ENCODE measurements around the gene SPECC1.

DNA sequence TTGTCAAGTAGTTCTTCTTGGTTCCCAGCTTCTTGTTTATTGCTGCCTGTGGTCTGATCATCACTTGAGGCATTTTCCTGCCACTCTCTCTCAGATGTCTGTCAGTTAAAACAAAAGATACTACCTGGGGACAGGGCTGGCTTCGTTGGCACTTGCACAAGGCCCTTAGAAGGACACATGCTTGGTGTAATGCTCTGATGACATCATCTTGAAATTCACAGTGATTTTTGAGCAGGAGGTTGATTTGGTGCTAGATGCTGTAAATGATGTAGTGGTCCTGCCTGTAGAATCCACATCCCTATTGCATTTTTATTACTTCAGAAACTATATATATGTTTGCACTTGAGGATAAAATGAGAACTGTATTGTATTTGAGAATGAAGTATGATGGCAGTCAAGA, 247.8 kb downstream of the SPECC1 start:
- no peak for TF ChIP-seq TEAD1 (CRISPR knock-in tag; IDR thresholded peaks at IDR 0.05)
- TF ChIP-seq, protein P1, sequence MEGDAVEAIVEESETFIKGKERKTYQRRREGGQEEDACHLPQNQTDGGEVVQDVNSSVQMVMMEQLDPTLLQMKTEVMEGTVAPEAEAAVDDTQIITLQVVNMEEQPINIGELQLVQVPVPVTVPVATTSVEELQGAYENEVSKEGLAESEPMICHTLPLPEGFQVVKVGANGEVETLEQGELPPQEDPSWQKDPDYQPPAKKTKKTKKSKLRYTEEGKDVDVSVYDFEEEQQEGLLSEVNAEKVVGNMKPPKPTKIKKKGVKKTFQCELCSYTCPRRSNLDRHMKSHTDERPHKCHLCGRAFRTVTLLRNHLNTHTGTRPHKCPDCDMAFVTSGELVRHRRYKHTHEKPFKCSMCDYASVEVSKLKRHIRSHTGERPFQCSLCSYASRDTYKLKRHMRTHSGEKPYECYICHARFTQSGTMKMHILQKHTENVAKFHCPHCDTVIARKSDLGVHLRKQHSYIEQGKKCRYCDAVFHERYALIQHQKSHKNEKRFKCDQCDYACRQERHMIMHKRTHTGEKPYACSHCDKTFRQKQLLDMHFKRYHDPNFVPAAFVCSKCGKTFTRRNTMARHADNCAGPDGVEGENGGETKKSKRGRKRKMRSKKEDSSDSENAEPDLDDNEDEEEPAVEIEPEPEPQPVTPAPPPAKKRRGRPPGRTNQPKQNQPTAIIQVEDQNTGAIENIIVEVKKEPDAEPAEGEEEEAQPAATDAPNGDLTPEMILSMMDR (IDR thresholded peaks at IDR 0.05) = no peak
- no peak for TF ChIP-seq IRF2 (CRISPR knock-in tag; IDR thresholded peaks at IDR 0.05; ENCODE audit: borderline replicate concordance, low read depth)
- no peak for TF ChIP-seq FOXK1 (CRISPR knock-in tag; IDR thresholded peaks at IDR 0.05)
- TF ChIP-seq, protein P2, sequence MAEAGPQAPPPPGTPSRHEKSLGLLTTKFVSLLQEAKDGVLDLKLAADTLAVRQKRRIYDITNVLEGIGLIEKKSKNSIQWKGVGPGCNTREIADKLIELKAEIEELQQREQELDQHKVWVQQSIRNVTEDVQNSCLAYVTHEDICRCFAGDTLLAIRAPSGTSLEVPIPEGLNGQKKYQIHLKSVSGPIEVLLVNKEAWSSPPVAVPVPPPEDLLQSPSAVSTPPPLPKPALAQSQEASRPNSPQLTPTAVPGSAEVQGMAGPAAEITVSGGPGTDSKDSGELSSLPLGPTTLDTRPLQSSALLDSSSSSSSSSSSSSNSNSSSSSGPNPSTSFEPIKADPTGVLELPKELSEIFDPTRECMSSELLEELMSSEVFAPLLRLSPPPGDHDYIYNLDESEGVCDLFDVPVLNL (CRISPR knock-in tag; IDR thresholded peaks at IDR 0.05; ENCODE audit: borderline replicate concordance, low read depth) = no peak
- TF ChIP-seq, protein P3, sequence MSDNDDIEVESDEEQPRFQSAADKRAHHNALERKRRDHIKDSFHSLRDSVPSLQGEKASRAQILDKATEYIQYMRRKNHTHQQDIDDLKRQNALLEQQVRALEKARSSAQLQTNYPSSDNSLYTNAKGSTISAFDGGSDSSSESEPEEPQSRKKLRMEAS (CRISPR knock-in tag; IDR thresholded peaks at IDR 0.05) = no peak
- TF ChIP-seq CREM (CRISPR knock-in tag; IDR thresholded peaks at IDR 0.05) = no peak
- TF ChIP-seq ZNF671 (CRISPR knock-in tag; IDR thresholded peaks at IDR 0.05) = no peak
- TF ChIP-seq JUN (CRISPR knock-in tag; IDR thresholded peaks at IDR 0.05) = no peak
- TF ChIP-seq CREB1 (CRISPR knock-in tag; IDR thresholded peaks at IDR 0.05) = no peak
- no peak for TF ChIP-seq OVOL2 (CRISPR knock-in tag; IDR thresholded peaks at IDR 0.05; ENCODE audit: borderline replicate concordance)
- TF ChIP-seq, protein P4, sequence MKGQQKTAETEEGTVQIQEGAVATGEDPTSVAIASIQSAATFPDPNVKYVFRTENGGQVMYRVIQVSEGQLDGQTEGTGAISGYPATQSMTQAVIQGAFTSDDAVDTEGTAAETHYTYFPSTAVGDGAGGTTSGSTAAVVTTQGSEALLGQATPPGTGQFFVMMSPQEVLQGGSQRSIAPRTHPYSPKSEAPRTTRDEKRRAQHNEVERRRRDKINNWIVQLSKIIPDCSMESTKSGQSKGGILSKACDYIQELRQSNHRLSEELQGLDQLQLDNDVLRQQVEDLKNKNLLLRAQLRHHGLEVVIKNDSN (CRISPR knock-in tag; IDR thresholded peaks at IDR 0.05) = no peak
- no peak for TF ChIP-seq TP53 (CRISPR knock-in tag; IDR thresholded peaks at IDR 0.05)
- TF ChIP-seq NR1H2 (CRISPR knock-in tag; IDR thresholded peaks at IDR 0.05) = no peak
